MM.1S (cell line): ENCODE data around the gene TFCP2L1.

Source experiments
- DNase-seq: peaks from one replicate; pipeline ENCODE4 v3.0.0-alpha.2; 2015
- H2AFZ ChIP-seq: fragments of 300-600 bp; sonication (generic); 2 replicates; pipeline ENCODE4 v1.6.0; 2016; ENCODE audit warnings: antibody characterized with exemption, low read length
- H3F3A ChIP-seq: fragments of 300-600 bp; sonication (generic); 2 replicates; pipeline ENCODE4 v1.6.1; 2016; ENCODE audit warnings: mild to moderate bottlenecking, antibody characterized with exemption, low read length, moderate library complexity, mixed read lengths; ENCODE audit not compliant: insufficient read depth
- H3K27ac ChIP-seq: fragments of 300-600 bp; sonication (generic); 2 replicates; pipeline ENCODE4 v1.5.1; 2016; ENCODE audit warnings: mild to moderate bottlenecking, low read length
- H3K27me3 ChIP-seq: fragments of 300-600 bp; sonication (generic); replicated peaks from 2 replicates; pipeline ENCODE4 v1.6.0; 2016; ENCODE audit warnings: low read length; ENCODE audit not compliant: insufficient read depth
- H3K36me3 ChIP-seq: fragments of 300-600 bp; sonication (generic); replicated peaks from 2 replicates; pipeline ENCODE4 v1.6.1; 2016; ENCODE audit warnings: mild to moderate bottlenecking, low read length, mixed read lengths; ENCODE audit not compliant: insufficient read depth
- H3K4me1 ChIP-seq: fragments of 300-600 bp; sonication (generic); 2 replicates; pipeline ENCODE4 v1.6.1; 2016; ENCODE audit warnings: low read length, mixed read lengths
- H3K4me2 ChIP-seq: fragments of 300-600 bp; sonication (generic); 2 replicates; pipeline ENCODE4 v1.6.0; 2016; ENCODE audit warnings: low read depth, low read length
- H3K4me3 ChIP-seq: fragments of 300-600 bp; sonication (generic); 2 replicates; pipeline ENCODE4 v1.5.1; 2016; ENCODE audit warnings: low read length, mixed read lengths
- H3K79me2 ChIP-seq: fragments of 300-600 bp; sonication (generic); 2 replicates; pipeline ENCODE4 v1.6.1; 2016; ENCODE audit warnings: mixed run types, low read length, mixed read lengths
- H3K9ac ChIP-seq: fragments of 300-600 bp; sonication (generic); 2 replicates; pipeline ENCODE4 v1.6.1; 2016; ENCODE audit warnings: low read length, mixed read lengths
- H3K9me2 ChIP-seq: fragments of 300-600 bp; sonication (generic); replicated peaks from 2 replicates; pipeline ENCODE4 v1.6.1; 2016; ENCODE audit warnings: mild to moderate bottlenecking, low read length, mixed read lengths; ENCODE audit not compliant: insufficient read depth
- H3K9me3 ChIP-seq: fragments of 300-600 bp; sonication (generic); replicated peaks from 2 replicates; pipeline ENCODE4 v1.6.1; 2016; ENCODE audit warnings: mild to moderate bottlenecking, low read length, mixed read lengths; ENCODE audit not compliant: insufficient read depth
- H4K20me1 ChIP-seq: fragments of 300-600 bp; sonication (generic); 2 replicates; pipeline ENCODE4 v1.6.1; 2016; ENCODE audit warnings: mild to moderate bottlenecking, low read length, moderate library complexity, mixed read lengths; ENCODE audit not compliant: insufficient read depth
- EZH2 ChIP-seq: fragments of 300-600 bp; sonication (generic); optimal IDR thresholded peaks from 2 replicates; pipeline ENCODE3; 2017; ENCODE audit warnings: low read depth, mild to moderate bottlenecking, antibody characterized with exemption, low read length, mixed read lengths
- EZH2phosphoT487 ChIP-seq: fragments of 300-600 bp; sonication (generic); IDR thresholded peaks from 2 replicates; pipeline ENCODE4 v1.6.1; 2018; ENCODE audit warnings: antibody characterized with exemption, low read length
- TF ChIP-seq, protein P1 (sequence below): fragments of 300-600 bp; sonication (generic); IDR thresholded peaks from 2 replicates; pipeline ENCODE4 v1.5.1; 2016; ENCODE audit warnings: antibody characterized with exemption, low read length, mixed read lengths

The TFCP2L1 gene

DNA sequence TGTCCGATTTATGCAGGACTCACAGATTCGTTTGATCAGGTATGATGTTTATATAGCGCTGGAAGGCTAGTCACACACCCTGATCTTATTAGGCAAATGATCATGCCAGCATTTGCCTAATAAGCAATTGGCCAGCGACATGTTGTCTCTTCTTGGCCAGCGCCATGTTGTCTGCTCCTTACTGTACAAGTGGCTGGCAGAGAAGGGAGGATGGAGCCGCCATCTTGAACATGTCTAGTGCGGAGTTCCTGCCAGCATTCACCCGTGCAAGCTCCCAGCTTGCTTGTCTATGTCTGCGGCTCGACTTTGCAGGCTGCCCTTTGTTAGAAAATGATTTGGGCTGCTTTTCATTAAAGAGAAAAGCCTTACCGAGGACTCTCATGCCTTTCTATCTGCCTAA is 106.3 kb downstream of the TFCP2L1 start:
- no peaks in the 10 kb centered on the region for H3K79me2 ChIP-seq
- H3K9me2 ChIP-seq: no peaks in the 10 kb centered on the region
- H3K9me3 ChIP-seq: no peaks in the 10 kb centered on the region
- H3K4me1 ChIP-seq: no peaks in the 10 kb centered on the region
- H2AFZ ChIP-seq: no peak overlapping the region
- H3K9ac ChIP-seq: no peak overlapping the region
- no peak for DNase-seq
- H3F3A ChIP-seq: no peaks in the 10 kb centered on the region
- H4K20me1 ChIP-seq: no peaks in the 10 kb centered on the region
- H3K27me3 ChIP-seq: no peaks in the 10 kb centered on the region
- TF ChIP-seq EZH2phosphoT487 (no peak), EZH2 (no peak)
- TF ChIP-seq, protein P1, sequence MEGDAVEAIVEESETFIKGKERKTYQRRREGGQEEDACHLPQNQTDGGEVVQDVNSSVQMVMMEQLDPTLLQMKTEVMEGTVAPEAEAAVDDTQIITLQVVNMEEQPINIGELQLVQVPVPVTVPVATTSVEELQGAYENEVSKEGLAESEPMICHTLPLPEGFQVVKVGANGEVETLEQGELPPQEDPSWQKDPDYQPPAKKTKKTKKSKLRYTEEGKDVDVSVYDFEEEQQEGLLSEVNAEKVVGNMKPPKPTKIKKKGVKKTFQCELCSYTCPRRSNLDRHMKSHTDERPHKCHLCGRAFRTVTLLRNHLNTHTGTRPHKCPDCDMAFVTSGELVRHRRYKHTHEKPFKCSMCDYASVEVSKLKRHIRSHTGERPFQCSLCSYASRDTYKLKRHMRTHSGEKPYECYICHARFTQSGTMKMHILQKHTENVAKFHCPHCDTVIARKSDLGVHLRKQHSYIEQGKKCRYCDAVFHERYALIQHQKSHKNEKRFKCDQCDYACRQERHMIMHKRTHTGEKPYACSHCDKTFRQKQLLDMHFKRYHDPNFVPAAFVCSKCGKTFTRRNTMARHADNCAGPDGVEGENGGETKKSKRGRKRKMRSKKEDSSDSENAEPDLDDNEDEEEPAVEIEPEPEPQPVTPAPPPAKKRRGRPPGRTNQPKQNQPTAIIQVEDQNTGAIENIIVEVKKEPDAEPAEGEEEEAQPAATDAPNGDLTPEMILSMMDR: no peak
- no peak overlapping the region for H3K27ac ChIP-seq
- no peak overlapping the region for H3K4me3 ChIP-seq
- H3K4me2 ChIP-seq: no peak overlapping the region
- H3K36me3 ChIP-seq: no peaks in the 10 kb centered on the region

DNA sequence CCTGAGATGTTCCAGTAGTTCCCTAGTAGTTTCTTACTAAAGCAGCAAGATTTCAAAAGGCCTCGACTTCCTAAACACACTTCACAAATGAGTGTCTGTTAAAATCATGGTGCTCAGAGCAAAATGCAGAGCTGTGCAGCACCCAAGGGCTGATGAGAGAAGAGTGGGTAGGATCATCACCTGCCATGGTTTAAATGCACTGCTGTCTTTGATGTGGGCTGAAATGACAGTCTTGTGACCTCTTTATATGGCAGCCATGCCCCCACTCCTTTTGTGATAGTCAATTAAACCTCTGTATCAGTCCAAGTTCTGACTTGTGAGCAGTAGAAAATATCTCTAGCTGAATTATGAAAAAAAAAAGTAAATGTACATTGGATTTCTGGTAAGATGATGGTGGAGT is 107.1 kb downstream of the TFCP2L1 start:
- H4K20me1 ChIP-seq: no peaks in the 10 kb centered on the region
- H3K9ac ChIP-seq: no peak overlapping the region
- H3K27ac ChIP-seq: no peak overlapping the region
- H3K27me3 ChIP-seq: no peaks in the 10 kb centered on the region
- H3F3A ChIP-seq: no peaks in the 10 kb centered on the region
- H3K4me2 ChIP-seq: no peak overlapping the region
- TF ChIP-seq, protein P1: no peak
- TF ChIP-seq EZH2phosphoT487: no peak
- no peak overlapping the region for H3K4me3 ChIP-seq
- no peaks in the 10 kb centered on the region for H3K9me2 ChIP-seq
- H3K4me1 ChIP-seq: no peaks in the 10 kb centered on the region
- H3K9me3 ChIP-seq: no peaks in the 10 kb centered on the region
- H3K79me2 ChIP-seq: no peaks in the 10 kb centered on the region
- no peaks in the 10 kb centered on the region for H3K36me3 ChIP-seq
- no peak overlapping the region for H2AFZ ChIP-seq
- DNase-seq: no peak

DNA sequence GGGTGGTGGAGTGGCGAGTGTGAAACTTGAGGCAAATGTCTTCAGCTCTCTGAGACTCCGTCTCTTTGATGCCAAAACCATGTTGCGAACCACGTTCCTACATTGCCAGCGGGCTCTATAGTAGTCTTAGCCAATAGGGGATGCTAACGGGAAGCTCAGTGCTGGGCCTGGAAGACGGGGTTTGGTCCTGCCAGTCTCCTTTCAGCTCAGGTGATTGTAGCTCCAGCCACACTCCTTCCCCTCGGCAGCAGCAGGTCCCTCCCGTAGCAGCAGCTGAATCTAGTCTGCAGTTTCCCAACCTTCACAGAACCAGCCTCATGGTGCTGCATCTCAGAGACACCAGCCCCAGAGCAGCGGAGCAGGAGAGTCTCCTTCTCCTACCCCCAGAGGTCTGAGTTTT is 109.7 kb downstream of the TFCP2L1 start:
- Histone ChIP-seq H3K9me2 (no peaks in the 10 kb centered on the region), H3K9ac (no peak overlapping the region), H3K4me3 (no peak overlapping the region), H2AFZ (no peak overlapping the region), H3K36me3 (no peaks in the 10 kb centered on the region), H4K20me1 (no peaks in the 10 kb centered on the region), H3K4me1 (no peaks in the 10 kb centered on the region), H3K27ac (no peak overlapping the region), H3K79me2 (no peaks in the 10 kb centered on the region), H3K4me2 (no peak overlapping the region), H3K9me3 (no peaks in the 10 kb centered on the region), H3K27me3 (no peaks in the 10 kb centered on the region), H3F3A (no peaks in the 10 kb centered on the region)
- DNase-seq: no peak
- TF ChIP-seq, protein P1: no peak
- TF ChIP-seq EZH2 (no peak), EZH2phosphoT487 (no peak)

DNA sequence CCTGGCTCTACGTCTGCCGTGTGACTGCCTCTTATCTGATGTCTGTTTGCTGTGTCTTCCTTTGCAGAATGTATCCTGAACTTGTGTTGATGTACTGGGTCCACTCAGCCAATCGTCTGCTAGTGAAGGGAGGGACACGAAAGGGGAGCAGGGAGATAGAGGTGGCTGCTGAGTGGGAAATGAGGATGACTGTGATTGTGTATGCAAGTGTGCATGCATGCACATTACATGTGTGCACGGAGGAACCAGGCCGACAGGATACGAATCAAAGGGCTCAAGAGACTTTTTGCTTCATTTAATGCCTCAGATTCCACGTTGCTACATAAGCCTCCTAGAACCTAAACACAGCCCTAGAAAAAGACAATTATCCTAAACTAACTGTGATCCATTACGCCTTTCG is 111.2 kb downstream of the TFCP2L1 start:
- Histone ChIP-seq H3F3A (no peaks in the 10 kb centered on the region), H3K27ac (no peak overlapping the region), H3K79me2 (no peaks in the 10 kb centered on the region), H4K20me1 (no peaks in the 10 kb centered on the region), H3K9me2 (no peaks in the 10 kb centered on the region), H3K4me3 (no peak overlapping the region), H3K9ac (no peak overlapping the region), H3K4me2 (no peak overlapping the region), H2AFZ (no peak overlapping the region), H3K9me3 (no peaks in the 10 kb centered on the region), H3K27me3 (no peaks in the 10 kb centered on the region), H3K36me3 (no peaks in the 10 kb centered on the region), H3K4me1 (no peaks in the 10 kb centered on the region)
- no peak for TF ChIP-seq EZH2phosphoT487
- TF ChIP-seq, protein P1: no peak
- no peak for TF ChIP-seq EZH2
- no peak for DNase-seq
